ENCODE measurements around the gene SLC35F6. TPM values are rescaled to one million over a fixed set of nuclear protein-coding genes. Genes with fewer than 3 reads are reported as not detected.
A peak's percentile ranks its signal among the peaks of the same experiment; 100 is the strongest.
"Not testable (repeated sequence)": the region's sequence is repeated elsewhere in the genome, so short reads cannot be mapped to it uniquely, and the experiment has no call there.

Gene SLC35F6
- polyA plus RNA-seq, 2 of the 4 experiments (the other 2 are of a cell fraction) = 41.3 to 46.9 TPM

DNA sequence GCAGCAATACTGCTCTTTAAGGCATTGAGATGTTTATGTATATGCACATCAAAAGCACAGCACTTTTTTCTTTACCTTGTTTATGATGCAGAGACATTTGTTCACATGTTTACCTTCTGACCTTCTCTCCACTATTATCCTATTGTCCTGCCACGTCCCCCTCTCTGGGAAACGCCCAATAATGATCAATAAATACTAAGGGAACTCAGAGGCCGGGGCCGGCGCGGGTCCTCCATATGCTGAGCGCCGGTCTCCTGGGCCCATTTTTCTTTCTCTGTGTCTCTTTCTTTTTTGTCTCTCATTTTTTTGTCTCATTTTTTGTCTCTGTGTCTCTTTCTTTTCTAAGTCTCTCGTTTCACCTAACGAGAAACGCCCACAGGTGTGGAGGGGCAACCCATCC, 13.6 kb upstream of the SLC35F6 start:
- FAIRE-seq; H3K9me3 ChIP-seq; ATAC-seq; DNase-seq (ENCODE audit: low read depth in 1 of 2, low spot score in 1 of 2); H3K4me3 ChIP-seq; POLR2A ChIA-PET: not testable (repeated sequence)
- Histone ChIP-seq H3K27ac (peak overlapping the region; percentile 84 to 97), H3K4me2 (peak overlapping the region; percentile 62), H3K4me1 (peaks cover 57% of the 10 kb centered on the region)
- CTCF ChIA-PET = interaction anchor here (7.4 kb wide), 1 partner anchor 145 kb away, joined by 72 read pairs; no protein-coding TSS in a partner anchor
- WGBS (ENCODE audit: missing lambda C conversion rate) = 84% methylated on average over 11 of the region's 11 CpGs

DNA sequence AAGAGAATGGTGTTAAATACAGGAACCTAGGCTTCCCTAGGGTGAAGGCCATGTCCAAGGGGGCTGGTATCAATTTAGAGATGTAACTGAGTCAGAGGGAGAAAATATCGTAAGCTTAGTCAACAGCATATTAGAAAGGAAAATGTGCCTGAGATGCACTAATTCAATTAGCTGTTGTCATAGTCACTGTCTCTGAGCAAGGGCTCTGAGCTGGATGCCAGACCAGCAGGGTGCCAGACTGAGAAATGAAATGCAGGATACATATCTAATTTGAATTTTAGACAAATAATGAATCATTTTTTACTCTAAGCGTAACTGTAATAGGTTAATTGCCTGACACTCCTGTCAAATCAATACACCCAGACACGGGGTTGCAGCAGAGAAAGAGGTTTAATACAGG, 11.4 kb upstream of the SLC35F6 start:
- DNase-seq (ENCODE audit: low read depth in 1 of 2, low spot score in 1 of 2) = no peak

DNA sequence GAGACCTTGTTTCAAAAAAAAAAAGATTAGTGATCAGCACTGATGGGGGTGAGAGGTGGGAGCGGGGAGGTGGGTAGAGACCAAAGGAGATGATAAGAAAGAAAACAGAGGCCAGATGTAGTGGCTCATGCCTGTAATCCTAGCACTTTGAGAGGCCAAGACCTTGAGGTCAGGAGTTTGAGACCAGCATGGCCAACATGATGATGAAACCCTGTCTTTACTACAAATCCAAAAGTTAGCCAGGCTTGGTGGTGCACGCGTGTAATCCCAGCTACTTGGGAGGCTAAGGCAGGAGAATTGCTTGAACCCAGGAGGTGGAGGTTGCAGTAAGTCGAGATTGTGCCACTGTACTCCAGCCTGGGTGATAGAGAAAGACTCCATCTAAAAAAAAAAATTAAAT, 9.5 kb upstream of the SLC35F6 start:
- ATAC-seq = no peak
- CTCF ChIA-PET = interaction anchor here (0.6 to 7.4 kb wide), 8 partner anchors 10 to 149 kb away, joined by 3 to 72 read pairs (median 6); no protein-coding TSS in a partner anchor
- TF ChIP-seq ESRRA (IDR thresholded peaks at IDR 0.05; ENCODE audit: borderline replicate concordance, low read length) (no peak), ZC3H11A (IDR thresholded peaks at IDR 0.05) (no peak), HDAC2 (IDR thresholded peaks at IDR 0.05) (no peak), RCOR1 (IDR thresholded peaks at IDR 0.05; ENCODE audit: low read depth, low read length) (no peak), POLR2AphosphoS2 (conservative IDR thresholded peaks at IDR 0.05; ENCODE audit: low read length) (no peak), NR3C1 (IDR thresholded peaks at IDR 0.05) (no peak), RNF2 (IDR thresholded peaks at IDR 0.05; ENCODE audit: borderline replicate concordance, low read depth) (no peak), EP300 (IDR thresholded peaks at IDR 0.05) (no peak), CEBPB (IDR thresholded peaks at IDR 0.05) (no peak), GATA3 (IDR thresholded peaks at IDR 0.05; ENCODE audit: borderline replicate concordance) (no peak), TFCP2L1 (CRISPR knock-in tag; IDR thresholded peaks at IDR 0.05) (no peak), KDM5A (IDR thresholded peaks at IDR 0.05) (no peak)
- TF ChIP-seq, protein P1, sequence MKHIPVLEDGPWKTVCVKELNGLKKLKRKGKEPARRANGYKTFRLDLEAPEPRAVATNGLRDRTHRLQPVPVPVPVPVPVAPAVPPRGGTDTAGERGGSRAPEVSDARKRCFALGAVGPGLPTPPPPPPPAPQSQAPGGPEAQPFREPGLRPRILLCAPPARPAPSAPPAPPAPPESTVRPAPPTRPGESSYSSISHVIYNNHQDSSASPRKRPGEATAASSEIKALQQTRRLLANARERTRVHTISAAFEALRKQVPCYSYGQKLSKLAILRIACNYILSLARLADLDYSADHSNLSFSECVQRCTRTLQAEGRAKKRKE (CRISPR knock-in tag; IDR thresholded peaks at IDR 0.05; ENCODE audit: low read depth) = no peak
- TF ChIP-seq, protein P2, sequence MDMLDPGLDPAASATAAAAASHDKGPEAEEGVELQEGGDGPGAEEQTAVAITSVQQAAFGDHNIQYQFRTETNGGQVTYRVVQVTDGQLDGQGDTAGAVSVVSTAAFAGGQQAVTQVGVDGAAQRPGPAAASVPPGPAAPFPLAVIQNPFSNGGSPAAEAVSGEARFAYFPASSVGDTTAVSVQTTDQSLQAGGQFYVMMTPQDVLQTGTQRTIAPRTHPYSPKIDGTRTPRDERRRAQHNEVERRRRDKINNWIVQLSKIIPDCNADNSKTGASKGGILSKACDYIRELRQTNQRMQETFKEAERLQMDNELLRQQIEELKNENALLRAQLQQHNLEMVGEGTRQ (IDR thresholded peaks at IDR 0.05) = no peak

More for the DNA sequence above, 11.4 kb upstream of the SLC35F6 start:
- 80% methylated on average over 3 of the region's 3 CpGs for WGBS (ENCODE audit: missing lambda C conversion rate)
- ATAC-seq = no peak
- ChIA-PET POLR2A (interaction anchor here (0.7 kb wide), 1 partner anchor 26 kb away, joined by 3 read pairs; no protein-coding TSS in a partner anchor), CTCF (interaction anchor here (0.6 to 7.4 kb wide), 11 partner anchors 8 to 147 kb away, joined by 3 to 72 read pairs (median 3); no protein-coding TSS in a partner anchor)
- no peak overlapping the region for H3K4me3 ChIP-seq
- TF ChIP-seq HDAC2 (IDR thresholded peaks at IDR 0.05) = no peak
- TF ChIP-seq HEYL (CRISPR knock-in tag; IDR thresholded peaks at IDR 0.05) = no peak
- TF ChIP-seq FOSL2 (IDR thresholded peaks at IDR 0.05) = no peak
- TF ChIP-seq FOSL2 (CRISPR knock-in tag; IDR thresholded peaks at IDR 0.05) = no peak
- TF ChIP-seq HOXB5 (CRISPR knock-in tag; IDR thresholded peaks at IDR 0.05) = no peak
- no peak for TF ChIP-seq CHD2 (IDR thresholded peaks at IDR 0.05; ENCODE audit: low read length, partially characterized antibody)
- TF ChIP-seq, protein P3, sequence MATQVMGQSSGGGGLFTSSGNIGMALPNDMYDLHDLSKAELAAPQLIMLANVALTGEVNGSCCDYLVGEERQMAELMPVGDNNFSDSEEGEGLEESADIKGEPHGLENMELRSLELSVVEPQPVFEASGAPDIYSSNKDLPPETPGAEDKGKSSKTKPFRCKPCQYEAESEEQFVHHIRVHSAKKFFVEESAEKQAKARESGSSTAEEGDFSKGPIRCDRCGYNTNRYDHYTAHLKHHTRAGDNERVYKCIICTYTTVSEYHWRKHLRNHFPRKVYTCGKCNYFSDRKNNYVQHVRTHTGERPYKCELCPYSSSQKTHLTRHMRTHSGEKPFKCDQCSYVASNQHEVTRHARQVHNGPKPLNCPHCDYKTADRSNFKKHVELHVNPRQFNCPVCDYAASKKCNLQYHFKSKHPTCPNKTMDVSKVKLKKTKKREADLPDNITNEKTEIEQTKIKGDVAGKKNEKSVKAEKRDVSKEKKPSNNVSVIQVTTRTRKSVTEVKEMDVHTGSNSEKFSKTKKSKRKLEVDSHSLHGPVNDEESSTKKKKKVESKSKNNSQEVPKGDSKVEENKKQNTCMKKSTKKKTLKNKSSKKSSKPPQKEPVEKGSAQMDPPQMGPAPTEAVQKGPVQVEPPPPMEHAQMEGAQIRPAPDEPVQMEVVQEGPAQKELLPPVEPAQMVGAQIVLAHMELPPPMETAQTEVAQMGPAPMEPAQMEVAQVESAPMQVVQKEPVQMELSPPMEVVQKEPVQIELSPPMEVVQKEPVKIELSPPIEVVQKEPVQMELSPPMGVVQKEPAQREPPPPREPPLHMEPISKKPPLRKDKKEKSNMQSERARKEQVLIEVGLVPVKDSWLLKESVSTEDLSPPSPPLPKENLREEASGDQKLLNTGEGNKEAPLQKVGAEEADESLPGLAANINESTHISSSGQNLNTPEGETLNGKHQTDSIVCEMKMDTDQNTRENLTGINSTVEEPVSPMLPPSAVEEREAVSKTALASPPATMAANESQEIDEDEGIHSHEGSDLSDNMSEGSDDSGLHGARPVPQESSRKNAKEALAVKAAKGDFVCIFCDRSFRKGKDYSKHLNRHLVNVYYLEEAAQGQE (IDR thresholded peaks at IDR 0.05) = no peak
- TF ChIP-seq, protein P2 (IDR thresholded peaks at IDR 0.05) = no peak
- H3K9me3 ChIP-seq = peaks cover 7% of the 10 kb centered on the region; the same call in 2 of the 3 replicates
- H3K4me2 ChIP-seq = peak overlapping the region; percentile 19
- peak overlapping the region; percentile 97 for H3K27ac ChIP-seq
- FAIRE-seq = no peak
- peaks cover 74% of the 10 kb centered on the region for H3K4me1 ChIP-seq

More for the DNA sequence above, 9.5 kb upstream of the SLC35F6 start:
- H3K4me1 ChIP-seq = peaks cover 83% of the 10 kb centered on the region
- POLR2A ChIA-PET = interaction anchor here (1.1 kb wide), 1 partner anchor 18 kb away, joined by 4 read pairs; no protein-coding TSS in a partner anchor
- H3K27ac ChIP-seq = peak overlapping the region; percentile 97
- FAIRE-seq (no peak), DNase-seq (ENCODE audit: low read depth in 1 of 2, low spot score in 1 of 2) (no peak)
- H3K9me3 ChIP-seq = peaks cover 7% of the 10 kb centered on the region; the same call in 2 of the 3 replicates
- no peak overlapping the region for H3K4me2 ChIP-seq
- WGBS (ENCODE audit: missing lambda C conversion rate) = 91% methylated on average over 4 of the region's 4 CpGs
- no peak overlapping the region for H3K4me3 ChIP-seq
